ENCODE results near the gene KRT5.
"Not testable (repeated sequence)": the region's sequence is repeated elsewhere in the genome, so short reads cannot be mapped to it uniquely, and the experiment has no call there.

The KRT5 gene

GRCh38 chr12:52493172-52493571, 27.0 kb downstream of the KRT5 start, which contains the start of gene KRT6A:
KRT6A (minus strand) TSS chr12:52493257; CDS start chr12:52493188, 69 bp downstream.
- Histone ChIP-seq H3K9me3 (ENCODE audit: control insufficient read depth, insufficient read depth, low read depth, low read length) (peaks cover 12% of the 10 kb centered on the region), H3K9ac (ENCODE audit: low read length) (no peak within 1 kb of the TSS), H3K27me3 (ENCODE audit: control insufficient read depth, insufficient read depth, low read length) (no peaks in the 10 kb centered on the region; the same call in 1 of the 2 replicates), H3K27ac (ENCODE audit: low read depth, low read length) (no peak within 1 kb of the TSS), H3K4me3 (ENCODE audit: low read depth, low read length) (no peak within 1 kb of the TSS), H3K4me1 (ENCODE audit: control insufficient read depth, insufficient read depth, low read length) (peaks cover 25% of the 10 kb centered on the region), H3K36me3 (ENCODE audit: control insufficient read depth, insufficient read depth, low read length) (no peaks in the 10 kb centered on the region)

GRCh38 chr12:52492405-52492804, 27.8 kb downstream of the KRT5 start:
- H3K9ac ChIP-seq (ENCODE audit: low read length); H3K27ac ChIP-seq (ENCODE audit: low read depth, low read length); H3K36me3 ChIP-seq (ENCODE audit: control insufficient read depth, insufficient read depth, low read length); H3K4me3 ChIP-seq (ENCODE audit: low read depth, low read length); H3K27me3 ChIP-seq (ENCODE audit: control insufficient read depth, insufficient read depth, low read length): not testable (repeated sequence)
- H3K4me1 ChIP-seq (ENCODE audit: control insufficient read depth, insufficient read depth, low read length): peaks cover 25% of the 10 kb centered on the region
- H3K9me3 ChIP-seq (ENCODE audit: control insufficient read depth, insufficient read depth, low read depth, low read length): peaks cover 12% of the 10 kb centered on the region

- Histone ChIP-seq H3K9me3 (ENCODE audit: control insufficient read depth, insufficient read depth, low read depth, low read length) (peaks cover 12% of the 10 kb centered on the region), H3K4me1 (ENCODE audit: control insufficient read depth, insufficient read depth, low read length) (peaks cover 20% of the 10 kb centered on the region)
- not testable (repeated sequence) for H3K27ac ChIP-seq (ENCODE audit: low read depth, low read length); H3K9ac ChIP-seq (ENCODE audit: low read length); H3K4me3 ChIP-seq (ENCODE audit: low read depth, low read length); H3K36me3 ChIP-seq (ENCODE audit: control insufficient read depth, insufficient read depth, low read length); H3K27me3 ChIP-seq (ENCODE audit: control insufficient read depth, insufficient read depth, low read length)
These were observed 28.7 kb downstream of the KRT5 start for GRCh38 chr12:52491495-52491894.

GRCh38 chr12:52488736-52489135, 31.5 kb downstream of the KRT5 start:
- no peaks in the 10 kb centered on the region for H3K36me3 ChIP-seq (ENCODE audit: control insufficient read depth, insufficient read depth, low read length)
- H3K9ac ChIP-seq (ENCODE audit: low read length): no peak overlapping the region
- no peaks in the 10 kb centered on the region for H3K4me1 ChIP-seq (ENCODE audit: control insufficient read depth, insufficient read depth, low read length)
- H3K4me3 ChIP-seq (ENCODE audit: low read depth, low read length): no peak overlapping the region
- no peak overlapping the region for H3K27ac ChIP-seq (ENCODE audit: low read depth, low read length)
- H3K9me3 ChIP-seq (ENCODE audit: control insufficient read depth, insufficient read depth, low read depth, low read length): peaks cover 12% of the 10 kb centered on the region
- H3K27me3 ChIP-seq (ENCODE audit: control insufficient read depth, insufficient read depth, low read length): no peaks in the 10 kb centered on the region; the same call in 1 of the 2 replicates

- H3K36me3 ChIP-seq (ENCODE audit: control insufficient read depth, insufficient read depth, low read length); H3K4me1 ChIP-seq (ENCODE audit: control insufficient read depth, insufficient read depth, low read length); H3K27me3 ChIP-seq (ENCODE audit: control insufficient read depth, insufficient read depth, low read length); H3K27ac ChIP-seq (ENCODE audit: low read depth, low read length); H3K4me3 ChIP-seq (ENCODE audit: low read depth, low read length); H3K9ac ChIP-seq (ENCODE audit: low read length): not testable (repeated sequence)
- peaks cover 12% of the 10 kb centered on the region for H3K9me3 ChIP-seq (ENCODE audit: control insufficient read depth, insufficient read depth, low read depth, low read length)
These were observed 32.3 kb downstream of the KRT5 start for GRCh38 chr12:52487744-52488443.

GRCh38 chr12:52487211-52487610, 33.0 kb downstream of the KRT5 start:
- H3K4me3 ChIP-seq (ENCODE audit: low read depth, low read length): no peak overlapping the region
- no peaks in the 10 kb centered on the region for H3K36me3 ChIP-seq (ENCODE audit: control insufficient read depth, insufficient read depth, low read length)
- no peak overlapping the region for H3K9ac ChIP-seq (ENCODE audit: low read length)
- no peaks in the 10 kb centered on the region; the same call in 1 of the 2 replicates for H3K27me3 ChIP-seq (ENCODE audit: control insufficient read depth, insufficient read depth, low read length)
- H3K9me3 ChIP-seq (ENCODE audit: control insufficient read depth, insufficient read depth, low read depth, low read length): peaks cover 12% of the 10 kb centered on the region
- H3K27ac ChIP-seq (ENCODE audit: low read depth, low read length): no peak overlapping the region
- H3K4me1 ChIP-seq (ENCODE audit: control insufficient read depth, insufficient read depth, low read length): no peaks in the 10 kb centered on the region

- Histone ChIP-seq H3K4me1 (ENCODE audit: control insufficient read depth, insufficient read depth, low read length) (no peaks in the 10 kb centered on the region), H3K9me3 (ENCODE audit: control insufficient read depth, insufficient read depth, low read depth, low read length) (peaks cover 12% of the 10 kb centered on the region), H3K27me3 (ENCODE audit: control insufficient read depth, insufficient read depth, low read length) (no peaks in the 10 kb centered on the region; the same call in 1 of the 2 replicates), H3K9ac (ENCODE audit: low read length) (no peak overlapping the region), H3K4me3 (ENCODE audit: low read depth, low read length) (no peak overlapping the region), H3K36me3 (ENCODE audit: control insufficient read depth, insufficient read depth, low read length) (no peaks in the 10 kb centered on the region), H3K27ac (ENCODE audit: low read depth, low read length) (no peak overlapping the region)
These were observed 33.8 kb downstream of the KRT5 start for GRCh38 chr12:52486166-52487105.

- H3K9ac ChIP-seq (ENCODE audit: low read length): no peak overlapping the region
- peaks cover 34% of the 10 kb centered on the region for H3K9me3 ChIP-seq (ENCODE audit: control insufficient read depth, insufficient read depth, low read depth, low read length)
These were observed 40.1 kb downstream of the KRT5 start for GRCh38 chr12:52480073-52480472.

GRCh38 chr12:52477651-52478050, 42.5 kb downstream of the KRT5 start:
- no peak overlapping the region for H3K4me3 ChIP-seq (ENCODE audit: low read depth, low read length)
- H3K9me3 ChIP-seq (ENCODE audit: control insufficient read depth, insufficient read depth, low read depth, low read length): peaks cover 34% of the 10 kb centered on the region
- H3K27ac ChIP-seq (ENCODE audit: low read depth, low read length): no peak overlapping the region
- H3K36me3 ChIP-seq (ENCODE audit: control insufficient read depth, insufficient read depth, low read length): no peaks in the 10 kb centered on the region
- H3K9ac ChIP-seq (ENCODE audit: low read length): no peak overlapping the region
- no peaks in the 10 kb centered on the region for H3K27me3 ChIP-seq (ENCODE audit: control insufficient read depth, insufficient read depth, low read length)
- H3K4me1 ChIP-seq (ENCODE audit: control insufficient read depth, insufficient read depth, low read length): no peaks in the 10 kb centered on the region

More at GRCh38 chr12:52480073-52480472, 40.1 kb downstream of the KRT5 start:
- Histone ChIP-seq H3K36me3 (ENCODE audit: control insufficient read depth, insufficient read depth, low read length) (no peaks in the 10 kb centered on the region), H3K4me3 (ENCODE audit: low read depth, low read length) (no peak overlapping the region), H3K27me3 (ENCODE audit: control insufficient read depth, insufficient read depth, low read length) (no peaks in the 10 kb centered on the region), H3K4me1 (ENCODE audit: control insufficient read depth, insufficient read depth, low read length) (no peaks in the 10 kb centered on the region), H3K27ac (ENCODE audit: low read depth, low read length) (no peak overlapping the region)

- Histone ChIP-seq H3K4me3 (ENCODE audit: low read depth, low read length) (no peak overlapping the region), H3K4me1 (ENCODE audit: control insufficient read depth, insufficient read depth, low read length) (no peaks in the 10 kb centered on the region), H3K9ac (ENCODE audit: low read length) (no peak overlapping the region), H3K36me3 (ENCODE audit: control insufficient read depth, insufficient read depth, low read length) (no peaks in the 10 kb centered on the region), H3K9me3 (ENCODE audit: control insufficient read depth, insufficient read depth, low read depth, low read length) (peaks cover 36% of the 10 kb centered on the region), H3K27ac (ENCODE audit: low read depth, low read length) (no peak overlapping the region), H3K27me3 (ENCODE audit: control insufficient read depth, insufficient read depth, low read length) (no peaks in the 10 kb centered on the region)
These were observed 46.0 kb downstream of the KRT5 start for GRCh38 chr12:52474212-52474611.

GRCh38 chr12:52473768-52474167, 46.4 kb downstream of the KRT5 start, which contains the start of gene KRT6C:
KRT6C (minus strand) TSS chr12:52473805; CDS start chr12:52473737, 68 bp downstream.
- Histone ChIP-seq H3K27me3 (ENCODE audit: control insufficient read depth, insufficient read depth, low read length) (no peaks in the 10 kb centered on the region), H3K4me1 (ENCODE audit: control insufficient read depth, insufficient read depth, low read length) (no peaks in the 10 kb centered on the region), H3K27ac (ENCODE audit: low read depth, low read length) (no peak within 1 kb of the TSS), H3K9me3 (ENCODE audit: control insufficient read depth, insufficient read depth, low read depth, low read length) (peaks cover 32% of the 10 kb centered on the region), H3K36me3 (ENCODE audit: control insufficient read depth, insufficient read depth, low read length) (no peaks in the 10 kb centered on the region), H3K4me3 (ENCODE audit: low read depth, low read length) (no peak within 1 kb of the TSS), H3K9ac (ENCODE audit: low read length) (no peak within 1 kb of the TSS)

All from HUES6 (cell line).